ENCODE data around the gene PLCB1.

DNA sequence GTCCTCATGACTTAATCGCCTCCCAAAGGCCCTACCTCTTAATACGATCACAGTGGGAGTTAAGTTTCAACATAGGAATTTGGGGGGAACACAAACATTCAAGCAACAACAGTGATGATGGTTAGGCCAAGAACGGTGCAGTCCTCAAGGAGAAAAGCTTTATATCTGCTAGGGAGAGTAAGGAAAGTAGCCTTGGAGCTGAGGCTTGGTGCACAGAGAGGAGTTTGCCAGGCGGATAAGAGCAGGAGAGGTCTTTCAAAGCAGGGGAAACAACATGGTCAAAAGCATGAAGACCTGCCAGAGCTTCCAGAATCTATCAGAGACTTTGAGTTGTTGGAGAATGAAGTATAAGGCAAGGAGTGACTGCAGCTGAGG, 119.1 kb downstream of the PLCB1 start:
- TF ChIP-seq, protein P1, sequence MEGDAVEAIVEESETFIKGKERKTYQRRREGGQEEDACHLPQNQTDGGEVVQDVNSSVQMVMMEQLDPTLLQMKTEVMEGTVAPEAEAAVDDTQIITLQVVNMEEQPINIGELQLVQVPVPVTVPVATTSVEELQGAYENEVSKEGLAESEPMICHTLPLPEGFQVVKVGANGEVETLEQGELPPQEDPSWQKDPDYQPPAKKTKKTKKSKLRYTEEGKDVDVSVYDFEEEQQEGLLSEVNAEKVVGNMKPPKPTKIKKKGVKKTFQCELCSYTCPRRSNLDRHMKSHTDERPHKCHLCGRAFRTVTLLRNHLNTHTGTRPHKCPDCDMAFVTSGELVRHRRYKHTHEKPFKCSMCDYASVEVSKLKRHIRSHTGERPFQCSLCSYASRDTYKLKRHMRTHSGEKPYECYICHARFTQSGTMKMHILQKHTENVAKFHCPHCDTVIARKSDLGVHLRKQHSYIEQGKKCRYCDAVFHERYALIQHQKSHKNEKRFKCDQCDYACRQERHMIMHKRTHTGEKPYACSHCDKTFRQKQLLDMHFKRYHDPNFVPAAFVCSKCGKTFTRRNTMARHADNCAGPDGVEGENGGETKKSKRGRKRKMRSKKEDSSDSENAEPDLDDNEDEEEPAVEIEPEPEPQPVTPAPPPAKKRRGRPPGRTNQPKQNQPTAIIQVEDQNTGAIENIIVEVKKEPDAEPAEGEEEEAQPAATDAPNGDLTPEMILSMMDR (IDR thresholded peaks at IDR 0.05; ENCODE audit: low read depth, low read length, poor library complexity, severe bottlenecking): no peak
- TF ChIP-seq EZH2phosphoT487 (IDR thresholded peaks at IDR 0.05; ENCODE audit: borderline replicate concordance, low read length): no peak
